ENCODE measurements around the gene FUT7. TPM values are rescaled to one million over a fixed set of nuclear protein-coding genes. Genes with fewer than 3 reads are reported as not detected.

The FUT7 gene
- total and polyA plus RNA-seq, 2 of the 8 experiments (the other 6 are each of a cell fraction or from before 2014, with no cell fraction given), result not detected

- peaks cover 13 to 38% (median 35%) of the 10 kb centered on the region in 4 experiments for H3K27me3 ChIP-seq (replicated peaks in 1 of 4; ENCODE audit: control insufficient read depth in 3 of 4, extremely low read depth in 1 of 4, insufficient read depth in 3 of 4, low read length in 3 of 4)
- peaks cover 12% of the 10 kb centered on the region; the same call in 1 of the 2 replicates for H3K23me2 ChIP-seq (ENCODE audit: low read depth, low read length)
- H3K4me1 ChIP-seq (replicated peaks in 1 of 4; ENCODE audit: control insufficient read depth in 3 of 4, insufficient read depth in 4 of 4, low read length in 3 of 4), result peaks cover 0 to 4% (median 2%) of the 10 kb centered on the region in 4 experiments; a peak in 2 of 7 replicates
- H3K4ac ChIP-seq (replicated peaks; ENCODE audit: insufficient read length, low read depth, low read length), result no peak overlapping the region
- peak overlapping the region in 2 of 4 experiments; percentile 21 to 68; a peak in 3 of 8 replicates for H3K4me3 ChIP-seq (ENCODE audit: extremely low read depth in 1 of 4, insufficient read depth in 2 of 4, low read depth in 3 of 4, low read length in 4 of 4)
- H4K20me1 ChIP-seq (replicated peaks in 1 of 2; ENCODE audit: control insufficient read depth in 1 of 2, insufficient read depth in 2 of 2, low read length in 2 of 2), result peaks cover 0 to 1% of the 10 kb centered on the region in 2 experiments
- peak in 1 of 2 experiments; percentile 66 for DNase-seq (ENCODE audit: low read depth in 1 of 2, low spot score in 2 of 2)
- FAIRE-seq, result no peak
- H3K79me1 ChIP-seq (ENCODE audit: low read depth, low read length), result no peaks in the 10 kb centered on the region
- WGBS, 2 experiments (ENCODE audit: extremely low coverage in 1 of 2, insufficient coverage in 1 of 2, insufficient read length in 1 of 2, insufficient replicate concordance in 2 of 2, low coverage in 1 of 2, low lambda C conversion rate in 2 of 2, missing lambda C conversion rate in 1 of 2), result 64% methylated on average over 9 of the region's 29 CpGs; no CpG with 5 or more reads in 1 of the 2 experiments
- no peak overlapping the region for H4K5ac ChIP-seq (ENCODE audit: insufficient read length, low read depth, low read length)
- no peak overlapping the region for H2BK15ac ChIP-seq (ENCODE audit: low read length)
- POLR2A ChIA-PET (ENCODE audit: partially characterized antibody), result interaction anchor here (0.5 kb wide), 1 partner anchor 151 kb away, joined by 4 read pairs; no protein-coding TSS in a partner anchor
- no peak overlapping the region for H4K8ac ChIP-seq (ENCODE audit: extremely low read depth, insufficient read depth, low read length)
- H4K91ac ChIP-seq (replicated peaks; ENCODE audit: insufficient read length, low read length), result no peak overlapping the region
- no peaks in the 10 kb centered on the region for H3K79me2 ChIP-seq (ENCODE audit: control insufficient read depth in 1 of 2, insufficient read depth in 2 of 2, low read length in 2 of 2)
- no peak overlapping the region for H2AK5ac ChIP-seq (ENCODE audit: low read depth, low read length)
- H3K9ac ChIP-seq (replicated peaks in 1 of 4; ENCODE audit: extremely low read depth in 1 of 4, low read depth in 3 of 4, low read length in 3 of 4), result no peak overlapping the region
- peak overlapping the region; percentile 69 to 87 for H3K4me2 ChIP-seq (ENCODE audit: insufficient read depth in 1 of 2, low read depth in 2 of 2, low read length in 2 of 2)
- CTCF ChIA-PET (ENCODE audit: partially characterized antibody), result interaction anchor here (1.0 to 2.2 kb wide), 7 partner anchors 10 to 140 kb away, joined by 3 to 9 read pairs (median 4); partner anchors contain the start of gene SAPCD2
- no peak overlapping the region for H3K27ac ChIP-seq (ENCODE audit: low read depth, low read length)
- no peak overlapping the region for H2AFZ ChIP-seq (ENCODE audit: low read length)
- TF ChIP-seq RAD21 (IDR thresholded peaks at IDR 0.05 in 1 of 2, conservative IDR thresholded peaks at IDR 0.05 in 1 of 2; ENCODE audit: low read depth in 2 of 2, low read length in 2 of 2) (no peak), SIN3A (conservative IDR thresholded peaks at IDR 0.05 in 1 of 2, IDR thresholded peaks at IDR 0.05 in 1 of 2; ENCODE audit: low read depth in 1 of 2, low read length in 2 of 2) (0 out of 4 replicates have a peak, but pooled peaks of 1 of the 2 experiments have one; percentile 24)
- H3K14ac ChIP-seq (ENCODE audit: insufficient read length), result no peak overlapping the region
- no peak overlapping the region for H2BK5ac ChIP-seq (ENCODE audit: low read depth, low read length)
- H2BK20ac ChIP-seq (ENCODE audit: low read length), result no peak overlapping the region
- no peaks in the 10 kb centered on the region for H3K9me3 ChIP-seq (ENCODE audit: insufficient read depth in 2 of 2, low read depth in 1 of 2, low read length in 1 of 2)
- H3K18ac ChIP-seq (ENCODE audit: extremely low read depth, low read length), result no peak overlapping the region
- no peak overlapping the region for H3K56ac ChIP-seq (replicated peaks; ENCODE audit: insufficient read length, low read depth, low read length)
- no peaks in the 10 kb centered on the region for H3K36me3 ChIP-seq (ENCODE audit: control insufficient read depth in 2 of 4, insufficient read depth in 4 of 4, low read length in 3 of 4)
- no peak overlapping the region for H3K23ac ChIP-seq (ENCODE audit: insufficient read length)
- H2BK12ac ChIP-seq (ENCODE audit: low read depth, low read length), result no peak overlapping the region
- H2BK120ac ChIP-seq (replicated peaks; ENCODE audit: low read depth, low read length), result no peak overlapping the region
These were observed 47.3 kb downstream of the FUT7 start for GRCh38 chr9:136984464-136985026.
